OCI-LY7 (cell line): ENCODE data around the gene ATP1A2. TPM values are rescaled to one million over a fixed set of nuclear protein-coding genes. Genes with fewer than 3 reads are reported as not detected.

Source experiments
- BruUV-seq: library from RNA; stranded (reverse); fragments of 400-500 nt; replicated peaks from 2 replicates; lab custom pipeline; 2021; lab: Mats Ljungman, UMichigan
- CTCF ChIA-PET: fragments of 300-600 bp; sonication (Branson Sonifier 250); formaldehyde crosslinking; loops from one replicate; lab custom pipeline; 2022; ENCODE audit warnings: antibody characterized with exemption; ENCODE audit not compliant: unreplicated experiment; lab: Charles Lee
- POLR2A ChIA-PET: fragments of 300-600 bp; sonication (Branson Sonifier 250); formaldehyde crosslinking; loops from one replicate; lab custom pipeline; 2022; ENCODE audit warnings: antibody characterized with exemption; lab: Charles Lee
- DNase-seq: peaks from one replicate; pipeline ENCODE4 v3.0.0-alpha.2; 2015; ENCODE audit warnings: low spot score
- H2AFZ ChIP-seq: fragments of 200-600 bp; sonication (generic), shearing (Covaris generic); 2 replicates; pipeline ENCODE4 v1.6.1; 2014; ENCODE audit warnings: mild to moderate bottlenecking, antibody characterized with exemption, low read length, moderate library complexity
- H3K27ac ChIP-seq: fragments of 200-600 bp; sonication (generic); 2 replicates; pipeline ENCODE4 v1.5.1; 2014; ENCODE audit warnings: mixed run types, low read depth, mild to moderate bottlenecking, moderate library complexity, low read length, inconsistent platforms; ENCODE audit not compliant: poor library complexity, severe bottlenecking
- H3K36me3 ChIP-seq: fragments of 200-600 bp; sonication (generic); 2 replicates; pipeline ENCODE4 v1.6.1; 2014; ENCODE audit warnings: mild to moderate bottlenecking, antibody characterized with exemption, low read length, moderate library complexity, mixed read lengths; ENCODE audit not compliant: insufficient read depth
- H3K4me1 ChIP-seq: fragments of 200-600 bp; sonication (generic); 2 replicates; pipeline ENCODE4 v1.5.1; 2014; ENCODE audit warnings: mild to moderate bottlenecking, low read length; ENCODE audit not compliant: insufficient read depth, poor library complexity, severe bottlenecking
- H3K4me2 ChIP-seq: fragments of 200-600 bp; sonication (generic); 2 replicates; pipeline ENCODE4 v1.6.1; 2014; ENCODE audit warnings: mild to moderate bottlenecking, low read length
- H3K4me3 ChIP-seq: fragments of 200-600 bp; sonication (generic); 2 replicates; pipeline ENCODE4 v1.5.1; 2014; ENCODE audit warnings: mild to moderate bottlenecking, low read depth, low read length; ENCODE audit not compliant: poor library complexity, severe bottlenecking
- H3K79me2 ChIP-seq: fragments of 200-600 bp; sonication (generic); 2 replicates; pipeline ENCODE4 v1.6.1; 2016; ENCODE audit warnings: low read depth, mild to moderate bottlenecking, low read length, moderate library complexity, mixed read lengths; ENCODE audit not compliant: insufficient read depth
- H3K9me2 ChIP-seq: fragments of 200-600 bp; sonication (generic); 2 replicates; pipeline ENCODE4 v1.6.1; 2016; ENCODE audit warnings: mild to moderate bottlenecking, low read length, mixed read lengths; ENCODE audit not compliant: insufficient read depth
- H3K9me3 ChIP-seq: fragments of 200-600 bp; sonication (generic); 2 replicates; pipeline ENCODE4 v1.6.1; 2014; ENCODE audit warnings: mild to moderate bottlenecking, mixed run types, low read length, mixed read lengths
- H4K20me1 ChIP-seq: fragments of 200-600 bp; sonication (generic); 2 replicates; pipeline ENCODE4 v1.6.1; 2014; ENCODE audit warnings: mild to moderate bottlenecking, antibody characterized with exemption, low read length, moderate library complexity, mixed read lengths; ENCODE audit not compliant: insufficient read depth
- CTCF ChIP-seq: fragments of 200-600 bp; sonication (generic); conservative IDR thresholded peaks from 2 replicates; pipeline ENCODE4 v1.5.1; 2014; ENCODE audit warnings: mild to moderate bottlenecking, antibody characterized with exemption, low read length, moderate library complexity, mixed read lengths
- EZH2phosphoT487 ChIP-seq: fragments of 200-600 bp; sonication (generic); IDR thresholded peaks from 2 replicates; pipeline ENCODE4 v1.6.1; 2018; ENCODE audit warnings: low read depth, borderline replicate concordance, mild to moderate bottlenecking, mixed run types, antibody characterized with exemption, low read length, moderate library complexity, mixed read lengths
- intact Hi-C: fragments of 100-400 bp; cut with micrococcal nuclease; formaldehyde crosslinking; loops from one replicate; pipeline ENCODE4 v1.10.0; 2022; ENCODE audit not compliant: unreplicated experiment
- total RNA-seq, 2 experiments: library from RNA; depleted of rRNA in 1 of 2; stranded (reverse); fragments of >200 nt in 1 of 2; shearing (Covaris generic) in 1 of 2; gene quantifications; 2 replicates each; pipeline ENCODE4 v1.2.3, GENCODE V29; 2014 to 2022

The ATP1A2 gene
- total RNA-seq, 2 experiments from 2014 or later = not detected

- intact Hi-C loops = loop anchor here (1.0 kb wide), 1 partner anchor 23 kb away; no protein-coding TSS in a partner anchor
- CTCF ChIA-PET = interaction anchor here (0.7 kb wide), 1 partner anchor 63 kb away, joined by 3 read pairs; no protein-coding TSS in a partner anchor
Measured at GRCh38 chr1:160149716-160150115, 34.2 kb downstream of the ATP1A2 start.

GRCh38 chr1:160151303-160151702, 35.7 kb downstream of the ATP1A2 start, which contains the start of gene ATP1A4:
ATP1A4 (plus strand) TSS chr1:160151603; CDS start chr1:160152041, 438 bp downstream.
- Histone ChIP-seq H3K9me2 (no peaks in the 10 kb centered on the region), H3K79me2 (no peaks in the 10 kb centered on the region), H3K9me3 (no peaks in the 10 kb centered on the region), H3K27ac (no peak within 1 kb of the TSS), H4K20me1 (no peaks in the 10 kb centered on the region), H3K36me3 (no peaks in the 10 kb centered on the region), H3K4me1 (no peaks in the 10 kb centered on the region), H2AFZ (no peak within 1 kb of the TSS), H3K4me2 (no peak within 1 kb of the TSS), H3K4me3 (no peak within 1 kb of the TSS)
- BruUV-seq = no TSS peak
- POLR2A ChIA-PET = interaction anchor here (0.8 kb wide), 1 partner anchor 47 kb away, joined by 3 read pairs; no protein-coding TSS in a partner anchor
- CTCF ChIA-PET = no interaction called here
- DNase-seq = no peak
- intact Hi-C loops = no loop called here
- TF ChIP-seq CTCF (no peak), EZH2phosphoT487 (no peak)

More at GRCh38 chr1:160149716-160150115, 34.2 kb downstream of the ATP1A2 start:
- no TSS peak for BruUV-seq
- Histone ChIP-seq H3K36me3 (no peaks in the 10 kb centered on the region), H3K4me2 (no peak overlapping the region), H3K4me1 (no peaks in the 10 kb centered on the region), H2AFZ (no peak overlapping the region), H3K4me3 (no peak overlapping the region), H3K9me3 (no peaks in the 10 kb centered on the region), H3K27ac (no peak overlapping the region), H4K20me1 (no peaks in the 10 kb centered on the region), H3K9me2 (no peaks in the 10 kb centered on the region), H3K79me2 (no peaks in the 10 kb centered on the region)
- POLR2A ChIA-PET = interaction anchor here (0.7 kb wide), 2 partner anchors 54 to 162 kb away, joined by 3 read pairs; no protein-coding TSS in a partner anchor
- TF ChIP-seq CTCF (no peak), EZH2phosphoT487 (no peak)
- no peak for DNase-seq

GRCh38 chr1:160154790-160155189, 39.2 kb downstream of the ATP1A2 start:
- intact Hi-C loops = no loop called here
- CTCF ChIA-PET = interaction anchor here (1.1 kb wide), 1 partner anchor 23 kb away, joined by 3 read pairs; no protein-coding TSS in a partner anchor
- Histone ChIP-seq H2AFZ (no peak overlapping the region), H3K27ac (no peak overlapping the region), H3K4me2 (no peak overlapping the region), H3K9me2 (no peaks in the 10 kb centered on the region), H3K79me2 (no peaks in the 10 kb centered on the region), H4K20me1 (no peaks in the 10 kb centered on the region), H3K4me3 (no peak overlapping the region), H3K36me3 (no peaks in the 10 kb centered on the region), H3K9me3 (no peaks in the 10 kb centered on the region), H3K4me1 (no peaks in the 10 kb centered on the region)
- no TSS peak for BruUV-seq
- POLR2A ChIA-PET = no interaction called here
- no peak for TF ChIP-seq EZH2phosphoT487
- TF ChIP-seq CTCF = no peak
- no peak for DNase-seq
